GM18519 (cell line): Measurements from ENCODE around the gene ACSS1.
"Not testable (repeated sequence)": the region's sequence is repeated elsewhere in the genome, so short reads cannot be mapped to it uniquely, and the experiment has no call there.

ENCODE experiments used
- ATAC-seq: cut with Tn5 transposase; IDR thresholded peaks from one replicate; pipeline ENCODE4 v1.9.1; 2021; ENCODE audit warnings: mild to moderate bottlenecking, moderate library complexity; ENCODE audit not compliant: unreplicated experiment, low FRiP score

Gene ACSS1

GRCh38 chr20:25015986-25016385, 42.0 kb downstream of the ACSS1 start:
- ATAC-seq = no peak

GRCh38 chr20:25014816-25015215, 43.1 kb downstream of the ACSS1 start:
- ATAC-seq = no peak

GRCh38 chr20:25013478-25014380, 44.2 kb downstream of the ACSS1 start:
- no peak for ATAC-seq

GRCh38 chr20:25012616-25013189, 45.2 kb downstream of the ACSS1 start:
- no peak for ATAC-seq

GRCh38 chr20:25011831-25012241, 46.1 kb downstream of the ACSS1 start:
- no peak for ATAC-seq

DNA sequence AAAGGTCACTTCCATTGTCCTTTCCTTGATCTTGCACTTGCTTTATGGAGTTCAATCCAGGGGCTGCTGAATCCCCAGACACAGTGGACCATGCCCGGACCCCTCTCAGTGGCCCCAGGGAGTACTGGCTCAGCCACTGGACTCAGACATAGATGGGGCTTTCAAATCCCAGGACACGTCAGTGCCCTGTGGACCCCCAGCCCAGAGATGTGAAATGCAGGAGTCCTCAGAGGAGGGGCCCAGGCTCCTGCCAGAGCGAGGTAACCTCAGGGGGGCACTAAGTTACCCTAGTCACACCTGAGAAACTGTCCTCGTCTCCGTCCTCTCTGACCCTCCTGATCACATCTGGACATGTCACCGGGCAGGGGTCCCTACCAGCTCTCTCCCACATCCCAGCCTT, 46.7 kb downstream of the ACSS1 start:
- no peak for ATAC-seq

GRCh38 chr20:25009218-25010145, 48.5 kb downstream of the ACSS1 start:
- ATAC-seq = no peak

DNA sequence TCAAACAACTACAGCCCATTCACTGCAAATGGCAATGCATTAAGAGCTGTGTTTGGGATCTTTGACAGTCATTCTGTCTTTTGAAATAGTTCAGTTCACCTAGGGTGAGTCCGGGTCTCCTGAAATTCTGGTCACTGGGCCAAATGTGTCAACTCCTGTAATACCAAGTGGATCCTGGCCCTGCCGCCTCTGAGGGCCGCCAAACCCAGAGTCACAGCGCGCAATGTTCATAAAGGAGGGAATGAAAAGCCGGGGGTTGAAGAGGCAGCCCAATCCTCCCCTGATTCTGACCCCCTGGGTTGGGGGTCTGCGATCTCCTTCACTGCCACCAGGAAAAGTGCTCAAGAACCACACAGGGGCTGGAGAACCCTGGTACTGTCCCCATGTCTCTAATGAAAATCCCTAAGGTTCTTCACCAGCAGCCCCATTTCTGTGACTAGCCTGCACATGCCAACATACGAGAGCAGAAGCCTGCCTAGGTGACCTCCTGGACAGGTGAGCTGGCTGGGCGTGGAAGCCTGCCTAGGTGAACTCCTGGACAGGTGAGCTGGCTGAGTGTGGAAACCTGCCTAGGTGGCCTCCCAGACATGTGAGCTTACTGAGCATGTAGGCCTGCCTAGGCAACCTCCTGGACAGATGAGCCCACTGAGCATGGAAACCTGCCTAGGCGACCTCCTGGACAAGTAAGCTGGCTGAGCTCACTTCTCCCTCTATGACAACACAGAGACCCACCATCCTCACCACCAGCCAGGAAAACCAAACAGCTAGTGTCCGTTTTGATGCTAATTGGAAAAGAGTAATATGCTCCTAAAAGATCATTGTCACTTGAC, 49.3 kb downstream of the ACSS1 start:
- no peak for ATAC-seq

DNA sequence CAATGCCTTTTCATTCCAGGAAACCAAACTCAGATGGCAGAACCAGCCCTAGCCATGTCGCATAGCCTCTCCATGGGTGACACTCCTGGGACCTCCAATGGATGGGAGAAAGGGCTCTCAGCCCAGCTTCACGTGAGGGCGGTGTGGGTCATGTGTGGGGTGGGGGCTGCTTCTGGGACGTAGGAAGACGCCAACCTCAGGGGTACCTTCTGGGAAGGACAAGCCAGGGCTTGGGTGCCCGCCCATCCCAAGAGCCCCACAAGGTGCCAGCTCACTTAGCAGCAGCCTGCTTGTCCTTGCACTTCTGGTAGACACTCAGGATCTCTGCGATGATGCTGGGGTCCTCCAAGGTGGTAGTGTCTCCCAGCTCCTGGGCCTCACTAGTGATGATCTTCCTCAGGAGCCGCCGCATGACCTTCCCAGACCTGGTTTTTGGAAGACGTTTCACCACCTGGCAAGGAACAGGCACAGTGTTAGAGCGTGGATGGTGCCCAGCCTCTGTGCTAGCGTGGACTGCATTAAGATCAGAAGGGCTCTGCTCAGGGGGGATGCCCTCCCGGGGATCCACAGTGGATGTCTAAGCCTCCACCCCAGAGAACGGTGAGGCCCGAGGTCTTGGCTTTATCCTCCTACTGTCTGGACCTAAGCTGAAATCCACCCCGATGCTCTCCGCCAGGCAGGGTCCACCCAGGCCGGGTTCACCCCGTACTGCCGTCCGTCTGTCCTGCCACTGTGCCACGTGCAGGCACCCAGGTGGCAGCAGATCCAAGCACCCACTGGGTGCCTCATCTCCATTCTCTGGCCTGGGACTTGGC, 50.2 kb downstream of the ACSS1 start:
- no peak for ATAC-seq

DNA sequence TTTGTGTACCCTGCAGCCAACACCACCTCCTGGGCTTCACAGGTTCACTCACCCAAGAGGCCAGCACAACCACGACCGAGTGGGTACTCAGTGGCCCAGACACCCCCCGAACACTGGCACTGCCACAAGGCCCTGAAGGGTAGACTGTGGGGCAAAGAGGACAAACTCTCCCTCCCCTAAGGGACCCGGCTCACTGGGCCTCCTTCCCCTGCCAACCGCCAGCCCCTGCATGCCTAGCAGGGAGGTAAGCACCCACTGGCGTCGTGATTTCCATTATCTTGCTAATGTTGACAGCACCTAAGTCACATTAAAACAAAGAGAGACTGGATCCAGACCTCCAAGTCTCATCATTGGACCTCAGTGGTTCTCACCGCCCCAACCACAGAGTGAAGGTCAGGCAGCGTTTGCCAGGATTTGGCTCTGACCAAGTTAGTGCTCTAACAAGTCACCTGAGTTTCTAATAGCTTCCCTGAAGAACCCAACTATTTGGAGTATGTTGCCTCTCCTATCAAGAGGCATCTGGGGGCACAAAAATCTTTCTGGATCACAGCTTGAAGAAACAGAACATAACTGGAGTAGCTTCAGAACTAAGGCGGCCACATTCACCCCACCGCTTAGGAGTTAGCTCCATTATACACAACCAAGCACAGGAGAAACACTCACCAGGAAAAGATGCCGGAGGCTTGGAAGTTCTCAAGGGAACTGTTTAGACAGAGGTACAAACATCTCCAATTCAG, 51.3 kb downstream of the ACSS1 start:
- ATAC-seq = no peak

- ATAC-seq = no peak
Observed at GRCh38 chr20:25005661-25006060, 52.3 kb downstream of the ACSS1 start.

DNA sequence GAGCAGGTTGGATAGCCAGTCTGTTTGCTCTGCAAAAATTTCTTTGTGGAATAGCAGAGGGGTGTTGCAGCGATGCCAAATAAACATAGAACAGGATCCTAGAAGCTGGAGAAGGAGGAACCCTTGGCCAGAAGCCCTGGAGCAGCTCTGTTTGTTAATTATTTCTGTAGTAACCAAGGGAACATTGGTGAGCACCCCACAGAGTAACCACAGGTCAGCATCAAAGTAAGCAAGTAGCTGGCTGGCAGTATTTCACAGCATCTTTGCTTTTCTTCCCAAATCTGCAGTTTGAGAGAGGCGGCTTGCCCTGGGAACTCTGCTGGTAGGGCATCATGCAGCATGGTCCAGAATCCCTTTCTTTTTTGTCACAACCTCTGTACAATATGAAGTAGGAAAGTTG, 52.7 kb downstream of the ACSS1 start:
- ATAC-seq = no peak

DNA sequence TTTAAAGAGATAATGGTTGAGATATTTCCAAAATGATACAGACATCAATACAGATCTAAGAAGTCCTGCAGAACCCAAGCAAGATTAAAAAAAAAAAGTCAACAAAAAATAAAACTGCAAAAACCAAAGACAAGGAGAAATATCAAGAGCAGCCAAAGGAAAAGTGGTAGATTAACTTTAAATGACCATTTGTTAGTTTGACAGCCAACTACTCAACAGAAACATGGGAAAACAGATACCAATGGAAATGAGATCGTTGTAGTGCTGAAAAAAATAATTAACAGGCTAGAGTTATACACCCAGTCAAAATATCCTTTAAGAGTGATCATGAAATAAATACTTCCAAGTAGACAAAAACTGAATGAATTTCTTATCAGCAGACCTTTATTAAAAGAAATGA, 54.9 kb downstream of the ACSS1 start:
- no peak for ATAC-seq

DNA sequence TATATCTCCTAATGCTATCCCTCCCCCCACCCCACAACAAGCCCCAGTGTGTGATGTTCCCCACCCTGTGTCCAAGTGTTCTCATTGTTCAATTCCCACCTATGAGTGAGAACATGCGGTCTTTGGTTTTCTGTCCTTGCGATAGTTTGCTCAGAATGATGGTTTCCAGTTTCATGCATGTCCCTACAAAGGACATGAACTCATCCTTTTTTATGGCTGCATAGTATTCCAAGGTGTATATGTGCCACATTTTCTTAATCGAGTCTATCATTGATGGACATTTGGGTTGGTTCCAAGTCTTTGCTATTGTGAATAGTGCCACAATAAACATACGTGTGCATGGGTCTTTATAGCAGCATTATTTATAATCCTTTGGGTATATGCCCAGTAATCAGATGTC, 56.6 kb downstream of the ACSS1 start:
- not testable (repeated sequence) for ATAC-seq

DNA sequence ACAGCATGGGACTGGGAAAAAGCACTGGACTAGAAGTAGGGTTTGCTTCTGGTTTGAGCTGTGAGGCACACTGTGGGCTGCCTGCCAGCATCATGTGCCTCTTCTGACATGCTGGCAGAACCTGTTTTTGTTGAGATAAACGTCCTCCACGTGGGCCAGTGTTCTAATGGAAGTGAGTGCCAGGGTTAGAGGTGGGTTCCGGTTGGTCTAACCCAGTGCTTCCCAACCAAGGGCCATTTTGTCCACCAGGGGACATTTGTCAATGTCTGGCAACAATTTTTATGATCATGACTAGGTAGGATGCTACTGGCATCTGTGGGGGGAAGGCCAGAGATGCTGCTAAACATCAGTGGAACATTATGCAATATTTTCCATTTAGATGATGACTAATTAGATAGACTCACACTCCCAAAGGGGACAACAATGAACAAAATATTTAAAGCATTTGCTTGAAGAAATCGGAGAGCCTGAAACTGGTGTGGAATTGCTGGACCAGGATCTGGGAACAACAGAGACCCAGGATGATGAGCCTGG, 57.6 kb downstream of the ACSS1 start:
- ATAC-seq = no peak

- ATAC-seq = no peak
Observed at GRCh38 chr20:24999568-24999967, 58.4 kb downstream of the ACSS1 start.

- ATAC-seq = no peak
Observed at GRCh38 chr20:24998631-24999445, 59.1 kb downstream of the ACSS1 start.

GRCh38 chr20:24998121-24998520, 59.8 kb downstream of the ACSS1 start:
- no peak for ATAC-seq
